ENCODE measurements around the gene SALL3.

Gene SALL3

DNA sequence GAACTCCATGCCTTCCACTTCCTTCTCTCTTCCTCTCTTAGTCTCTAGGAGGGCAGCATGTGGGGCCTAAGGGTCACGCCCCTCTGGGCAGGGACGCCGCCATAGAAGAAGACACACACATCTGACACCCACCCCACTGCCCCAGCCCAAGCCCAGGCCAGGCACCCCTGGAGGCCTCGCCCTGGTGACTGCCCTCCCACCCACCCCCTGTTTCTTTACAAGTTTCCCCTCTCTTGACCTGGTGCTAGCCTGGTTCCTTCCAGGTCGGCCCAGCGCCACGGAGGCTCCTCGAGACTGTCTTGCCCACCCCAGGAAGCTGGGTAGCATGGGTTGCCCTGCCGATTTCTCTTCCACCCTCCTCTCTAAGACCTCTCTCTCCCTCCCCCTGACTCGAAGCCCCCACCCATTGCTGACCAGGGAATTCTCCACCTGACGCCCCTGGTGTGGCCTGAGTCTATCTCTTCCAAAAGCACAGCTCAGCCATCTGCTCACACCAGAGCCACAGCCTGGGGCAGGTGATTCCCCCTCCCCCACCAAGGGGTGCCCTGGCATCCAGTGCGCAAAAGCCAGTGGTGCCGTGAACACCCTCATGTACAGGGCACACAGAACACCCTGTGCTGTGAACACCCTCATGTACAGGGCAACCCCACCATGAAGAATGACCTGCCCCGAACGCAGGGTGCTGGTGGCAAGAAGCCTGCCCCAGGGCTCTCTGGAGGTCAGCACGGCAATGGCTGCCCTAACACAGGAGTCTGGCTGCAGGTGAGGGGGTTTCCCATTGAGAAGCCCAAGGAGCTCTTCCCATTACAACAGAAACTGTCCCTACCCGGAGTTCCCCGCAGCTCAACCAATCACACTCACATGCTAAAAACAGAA lies 13.5 kb upstream of the SALL3 start:
- DNase-seq, result no peak

DNA sequence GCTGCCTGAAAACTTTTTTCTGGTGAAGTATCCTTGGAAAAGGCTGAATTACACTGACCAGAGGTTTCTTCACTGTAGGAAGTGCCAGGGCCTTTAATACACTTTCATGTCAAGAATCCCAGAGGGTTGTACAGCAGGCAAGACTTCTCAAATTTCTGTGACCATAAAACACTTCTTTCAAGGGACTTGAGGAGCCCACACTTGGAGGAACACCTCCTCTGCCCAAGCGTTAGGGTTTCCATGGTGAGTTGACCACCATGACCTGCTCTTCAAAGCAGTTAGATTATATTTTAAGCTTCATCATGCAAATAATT lies 12.9 kb upstream of the SALL3 start:
- DNase-seq, result no peak

DNA sequence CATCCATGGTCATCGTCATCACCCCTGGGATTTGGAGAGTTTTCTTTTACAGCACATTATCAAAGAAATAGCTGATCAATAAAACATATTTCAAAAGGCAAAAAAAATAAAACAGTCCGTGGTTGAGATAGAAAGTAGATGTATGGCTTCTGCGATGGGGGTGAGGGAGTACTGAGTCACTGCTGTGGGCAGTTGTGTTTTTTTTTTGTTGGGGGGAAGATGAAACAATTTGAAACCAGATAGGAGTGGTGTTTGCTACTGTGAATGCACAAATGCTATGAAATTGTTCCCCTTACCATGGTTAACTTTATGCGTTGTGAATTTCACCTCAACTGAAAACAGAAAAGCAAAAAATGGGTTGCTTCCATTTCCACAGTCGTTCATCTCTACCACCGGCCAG lies 11.9 kb upstream of the SALL3 start:
- DNase-seq, result no peak

DNA sequence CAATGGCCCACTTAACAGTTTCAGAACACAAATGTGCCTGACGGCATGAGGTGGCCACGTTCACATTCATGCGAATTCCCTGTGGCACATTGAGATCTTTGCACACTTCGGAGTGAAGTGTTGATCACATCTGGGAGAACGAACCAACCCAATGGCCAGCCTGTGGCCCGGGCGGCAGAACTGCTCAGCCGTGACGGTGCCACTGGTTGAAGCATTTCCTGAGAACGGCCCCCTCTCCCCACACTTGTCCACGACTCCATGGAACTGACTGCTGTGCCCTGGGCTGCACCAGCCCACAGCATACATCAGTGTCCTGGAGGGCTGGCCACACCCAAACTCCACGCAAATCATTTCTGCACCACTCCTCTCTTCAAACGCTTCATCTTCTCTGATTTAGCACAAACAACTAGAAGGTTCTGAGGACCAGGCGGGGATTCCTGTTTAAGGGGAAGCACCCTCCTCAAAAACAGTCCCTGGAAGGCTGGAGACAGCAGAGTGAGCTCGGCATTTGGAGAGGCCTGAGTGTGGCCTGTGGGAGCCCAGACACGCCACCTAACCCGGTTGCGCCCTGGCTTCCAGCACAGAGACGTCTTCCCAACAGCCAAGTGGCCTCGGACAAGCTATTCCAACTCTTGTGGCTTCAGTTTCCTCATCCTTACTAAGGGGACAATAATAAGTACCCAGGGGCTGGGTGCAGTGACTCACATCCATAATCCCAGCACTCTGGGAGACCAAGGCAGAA lies 9.9 kb upstream of the SALL3 start:
- DNase-seq, result no peak

DNA sequence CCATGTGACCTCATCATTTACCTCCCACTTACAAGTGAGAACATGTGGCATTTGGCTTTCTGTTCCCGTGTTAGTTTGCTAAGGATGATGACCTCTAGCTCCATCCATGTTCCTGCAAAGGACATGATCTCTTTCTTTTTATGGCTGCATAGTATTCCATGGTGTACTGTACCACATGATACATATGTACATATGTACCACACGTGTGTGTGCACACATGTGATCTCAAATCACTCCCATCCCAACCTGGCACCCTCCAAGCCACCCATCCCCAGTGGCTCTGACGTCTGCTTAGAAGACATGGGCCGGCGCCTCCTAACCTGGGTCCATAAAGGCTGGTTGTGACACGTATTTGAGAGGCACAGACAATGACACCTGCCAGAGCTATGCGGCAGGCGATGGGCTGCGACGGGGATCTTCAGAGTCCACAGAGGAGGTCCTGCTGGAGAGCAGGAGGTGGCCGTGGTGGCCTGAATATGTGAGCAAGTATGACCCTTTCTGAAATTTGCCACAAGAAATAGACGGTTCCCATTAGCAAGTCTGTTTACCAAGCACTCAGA lies 8.8 kb upstream of the SALL3 start:
- no peak for DNase-seq

DNA sequence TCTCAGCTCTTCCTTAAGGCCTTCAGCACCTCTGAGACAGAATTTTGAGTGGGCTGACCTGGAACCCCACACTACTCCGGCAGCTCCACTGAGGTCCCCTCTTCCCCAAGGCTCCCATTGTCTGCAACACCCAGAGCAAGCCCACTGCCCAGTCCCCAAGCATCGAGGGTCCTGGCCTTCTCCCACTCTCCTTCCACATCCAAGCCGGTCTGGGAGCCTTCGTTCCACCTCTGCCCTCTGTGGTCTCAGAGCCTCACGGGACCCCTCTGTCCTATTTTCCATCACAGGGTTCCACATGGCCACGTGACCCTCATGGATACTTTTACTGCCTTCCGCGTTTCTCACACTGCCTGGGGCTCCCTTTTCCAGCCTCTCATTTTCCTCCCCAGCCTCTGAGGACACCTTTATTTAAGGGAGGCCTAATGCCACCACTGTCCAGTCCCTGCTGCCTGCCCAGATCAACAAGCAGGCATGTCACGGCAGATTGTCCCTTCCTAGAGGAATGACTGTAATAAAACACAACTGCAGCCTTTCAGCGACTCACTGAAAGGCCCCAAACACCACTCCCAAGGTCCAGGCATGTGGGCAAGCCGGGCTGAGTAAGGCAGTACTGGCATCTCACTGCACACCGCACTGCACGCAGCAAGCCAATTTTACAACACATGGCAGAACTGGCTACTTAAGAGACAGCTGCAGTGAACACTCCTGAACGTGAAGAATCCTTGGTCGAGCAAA lies 7.9 kb upstream of the SALL3 start:
- no peak for DNase-seq

DNA sequence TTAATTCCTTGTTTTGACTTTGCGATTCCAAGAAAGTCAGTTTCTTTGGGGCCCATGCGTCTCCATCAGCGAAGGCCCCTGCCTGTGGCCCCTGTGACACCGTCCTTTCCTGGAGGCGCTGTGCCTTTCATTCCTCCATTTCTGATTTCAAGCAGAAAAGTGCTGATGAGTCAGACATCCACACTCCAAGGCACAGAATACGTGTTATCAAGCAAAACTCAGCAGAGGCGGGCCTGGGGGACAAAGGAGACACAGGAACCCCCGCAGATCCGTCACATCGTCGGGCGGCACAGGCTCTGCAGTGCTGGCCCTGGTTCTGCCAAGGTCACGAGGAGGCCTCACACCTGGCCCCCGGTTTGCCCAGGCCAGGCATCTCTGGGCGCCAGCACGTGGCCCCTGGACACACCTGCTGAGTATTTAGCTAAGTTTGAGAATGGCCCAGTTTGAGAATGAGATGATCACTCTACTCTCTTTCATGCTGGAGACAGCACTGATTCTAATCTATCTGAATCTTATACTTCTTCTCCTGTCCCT lies 7.2 kb upstream of the SALL3 start:
- DNase-seq, result no peak

DNA sequence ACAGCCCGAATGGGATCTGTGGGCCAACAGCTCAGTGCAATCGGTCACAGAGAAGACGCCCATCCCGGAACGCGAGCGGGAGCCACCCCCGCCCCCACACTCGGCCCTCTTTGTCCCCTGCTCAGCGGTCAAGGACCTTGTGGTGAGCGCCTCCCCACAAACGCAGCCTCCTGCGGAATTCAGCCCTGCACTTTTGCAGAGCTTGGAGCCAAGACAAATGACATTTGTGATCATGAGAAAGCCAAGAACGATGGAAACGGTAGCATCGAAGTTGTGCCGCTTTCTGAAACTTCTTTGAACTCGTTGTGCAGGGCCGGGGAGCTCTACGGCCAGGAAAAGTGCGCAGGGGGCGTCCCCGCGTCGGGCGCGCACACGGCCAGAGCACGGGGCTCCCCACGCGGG lies 6.7 kb upstream of the SALL3 start:
- no peak for DNase-seq

DNA sequence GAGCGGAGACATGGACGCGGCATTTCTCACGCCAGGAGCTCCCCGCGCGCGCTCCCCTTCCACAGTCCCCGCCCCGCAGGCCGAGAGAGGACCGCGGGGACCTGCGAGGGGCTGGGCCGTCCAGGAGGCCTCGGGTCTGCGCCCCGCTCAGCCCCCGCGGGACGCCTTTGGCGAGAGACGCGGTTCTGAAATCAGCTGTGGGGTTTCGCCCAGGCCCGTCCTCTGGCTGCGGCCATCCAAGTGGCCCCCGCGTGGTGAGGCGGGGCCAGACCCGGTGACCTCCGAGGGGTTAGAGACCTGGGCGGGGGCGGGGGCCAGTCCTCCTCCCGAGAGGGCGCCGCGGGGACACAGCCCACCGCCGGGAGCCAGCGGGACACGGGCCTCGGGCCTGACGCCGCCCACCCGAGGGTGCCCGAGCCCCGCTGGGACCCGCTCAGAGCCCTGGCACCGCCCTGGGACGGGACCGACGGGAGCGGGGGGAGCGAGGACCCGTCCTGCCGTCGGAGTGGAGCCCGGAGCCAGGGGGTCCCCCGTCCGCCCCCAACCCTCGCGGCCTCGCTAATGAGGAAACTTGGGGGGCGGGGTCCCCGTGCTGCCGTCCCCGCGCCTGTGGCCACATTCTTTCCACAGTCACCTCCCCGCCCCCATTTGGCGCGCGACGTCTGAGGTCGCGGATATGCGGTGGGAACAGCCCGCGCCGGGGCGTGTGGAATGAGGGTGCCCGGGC lies 6.1 kb upstream of the SALL3 start:
- no peak for DNase-seq

DNA sequence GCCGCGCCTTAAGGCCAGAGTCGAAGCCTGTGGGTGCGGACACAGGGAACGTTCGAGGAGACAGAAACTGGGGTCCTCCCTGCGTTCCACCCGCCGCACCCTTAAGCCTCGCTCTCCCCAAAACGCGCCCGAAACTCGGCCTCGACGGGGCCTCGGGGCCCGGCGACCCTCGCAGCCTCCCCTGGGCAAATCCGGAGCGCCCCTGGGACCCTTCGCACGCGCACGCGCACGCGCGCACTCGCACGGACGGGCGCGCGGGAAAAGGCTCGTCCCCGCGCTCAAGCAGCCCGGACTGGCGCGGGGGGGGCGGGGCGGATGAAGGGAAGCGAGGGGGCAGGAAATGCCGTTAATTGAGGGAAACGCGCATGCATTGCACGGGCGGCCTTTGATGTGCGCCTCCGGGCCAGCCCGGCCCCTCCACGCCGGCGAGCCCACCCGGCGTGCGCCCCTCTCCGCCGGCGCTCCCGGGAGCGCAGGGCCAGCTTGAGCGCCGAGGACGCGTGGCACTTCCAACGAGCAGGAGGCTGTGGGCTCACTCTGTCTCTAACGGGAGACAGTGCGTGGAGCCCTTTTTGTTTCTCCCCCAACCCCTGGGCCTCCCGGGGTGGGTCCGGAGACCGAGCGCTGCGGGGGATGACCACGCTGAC lies 5.4 kb upstream of the SALL3 start:
- no peak for DNase-seq

DNA sequence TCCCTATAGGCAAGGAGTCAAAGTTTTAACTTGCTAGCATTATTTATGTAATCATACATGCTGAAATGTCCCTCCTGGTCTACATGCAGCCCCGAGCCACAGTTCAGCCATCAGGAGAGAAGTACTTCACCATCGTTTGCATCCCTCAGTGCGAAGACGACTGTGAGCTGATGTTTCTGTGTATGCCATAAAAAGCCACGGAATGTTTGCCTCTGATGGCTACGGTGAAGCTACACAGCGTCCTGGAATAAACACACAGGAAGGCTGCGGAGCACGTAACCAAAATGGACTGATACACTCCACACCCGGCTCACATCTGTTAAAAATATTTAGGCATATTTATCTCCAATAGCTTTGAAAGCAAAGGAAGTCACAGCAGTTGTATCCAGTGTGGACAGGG lies 4.3 kb upstream of the SALL3 start:
- no peak for DNase-seq

DNA sequence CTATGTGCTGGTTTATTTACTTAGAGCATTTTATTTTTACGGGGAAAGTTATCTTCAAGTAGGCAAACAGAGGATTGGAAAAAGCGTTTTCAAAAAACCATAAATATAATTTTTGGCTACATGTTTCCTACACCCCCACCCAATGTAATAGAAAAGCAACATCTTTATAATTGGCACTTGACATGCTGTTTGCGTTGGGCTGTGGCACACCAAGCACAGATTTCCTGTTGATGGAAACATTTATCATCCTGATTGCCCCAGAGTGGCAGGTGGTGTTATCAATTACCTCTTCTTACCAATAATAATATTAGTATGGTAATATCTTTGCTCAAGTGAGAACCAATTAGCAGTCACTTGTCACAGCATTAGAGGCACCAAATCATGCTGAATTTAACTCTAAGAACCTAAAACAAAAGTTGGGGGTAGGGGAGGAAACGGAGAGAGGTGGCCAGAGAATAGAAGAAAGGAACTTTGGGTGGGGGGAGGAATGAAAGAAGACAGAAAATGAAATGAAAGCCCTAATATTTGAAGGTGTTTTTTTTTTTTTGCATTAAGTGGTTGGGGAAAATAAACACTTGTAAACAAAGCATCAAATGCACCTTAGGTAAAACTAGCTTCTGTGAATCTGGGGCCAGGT lies 3.8 kb upstream of the SALL3 start:
- DNase-seq, result no peak

DNA sequence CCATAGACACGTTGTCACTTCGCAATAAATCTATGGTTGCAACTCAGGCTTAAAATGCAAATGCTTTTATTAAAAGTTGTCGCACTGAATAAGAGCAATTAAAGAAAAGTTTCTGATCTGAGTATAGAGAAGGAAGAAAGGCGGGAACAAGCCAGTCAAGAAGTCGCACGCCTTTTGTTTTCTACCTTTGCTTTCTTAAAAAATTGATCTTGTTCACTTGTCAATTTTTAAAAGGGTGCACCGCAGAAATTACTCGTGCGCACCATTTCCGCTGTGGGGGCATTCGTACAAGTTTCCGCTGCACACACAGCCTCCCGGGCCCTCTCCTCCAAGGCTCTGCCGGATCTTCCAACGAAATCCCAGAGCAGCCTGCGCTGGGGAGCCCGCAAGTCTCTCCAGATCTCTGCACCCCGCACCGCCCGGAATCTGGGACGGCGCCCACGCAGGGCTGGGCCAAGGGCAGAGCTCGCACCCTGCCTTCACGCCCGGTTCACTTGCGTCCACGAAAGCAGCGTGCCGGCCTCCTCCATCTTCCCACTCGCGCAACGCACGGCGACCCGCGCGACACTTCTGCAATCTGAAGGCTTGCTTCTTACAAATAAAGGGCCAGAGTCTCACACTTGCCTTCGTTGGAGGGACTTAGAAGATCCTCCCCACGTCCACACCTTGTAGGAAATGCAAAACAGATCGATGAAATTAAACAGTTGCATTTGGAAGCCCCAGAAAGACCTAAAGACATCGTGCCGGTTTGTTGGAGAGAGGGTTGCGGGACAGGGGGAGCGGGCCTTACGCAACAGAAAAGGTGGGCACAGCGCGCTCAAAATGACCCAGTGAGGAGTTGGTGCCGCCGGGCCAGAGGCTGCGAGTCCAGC lies 2.6 kb upstream of the SALL3 start:
- no peak for DNase-seq

DNA sequence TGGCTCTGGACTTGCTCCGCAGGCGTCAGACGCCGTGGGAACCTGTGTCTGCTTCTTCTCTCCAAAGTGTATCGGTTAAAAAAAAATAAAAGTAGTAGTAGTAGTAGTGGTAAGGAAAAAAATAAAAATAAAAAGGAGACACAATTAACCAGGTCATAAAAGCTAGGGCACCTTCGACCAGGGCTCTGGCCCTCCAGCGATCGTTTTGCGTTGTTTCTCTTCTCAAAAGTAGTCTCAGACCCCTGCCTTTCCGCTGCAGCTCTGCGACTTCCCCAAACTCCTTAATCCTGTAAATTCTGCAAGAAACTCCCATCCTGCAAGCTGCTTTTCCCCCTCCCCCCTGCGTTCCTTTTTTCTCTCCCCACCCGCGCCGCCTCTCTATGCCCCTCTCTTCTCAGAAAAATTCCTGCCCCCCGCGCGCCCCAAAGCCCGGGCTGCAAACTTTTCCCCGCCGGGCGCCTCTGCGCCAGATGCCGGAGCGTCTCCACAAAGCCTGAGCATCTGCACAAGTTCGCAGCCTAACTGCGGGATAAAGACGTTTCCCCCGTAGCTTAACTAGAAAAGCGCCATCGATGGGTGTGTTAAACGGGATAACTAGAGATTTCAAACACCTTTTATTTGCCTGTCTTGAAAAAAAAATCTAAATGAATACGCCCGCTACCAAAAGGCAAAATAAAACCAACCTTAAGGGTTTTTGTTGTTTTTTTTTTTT lies 1.8 kb upstream of the SALL3 start:
- no peak for DNase-seq

DNA sequence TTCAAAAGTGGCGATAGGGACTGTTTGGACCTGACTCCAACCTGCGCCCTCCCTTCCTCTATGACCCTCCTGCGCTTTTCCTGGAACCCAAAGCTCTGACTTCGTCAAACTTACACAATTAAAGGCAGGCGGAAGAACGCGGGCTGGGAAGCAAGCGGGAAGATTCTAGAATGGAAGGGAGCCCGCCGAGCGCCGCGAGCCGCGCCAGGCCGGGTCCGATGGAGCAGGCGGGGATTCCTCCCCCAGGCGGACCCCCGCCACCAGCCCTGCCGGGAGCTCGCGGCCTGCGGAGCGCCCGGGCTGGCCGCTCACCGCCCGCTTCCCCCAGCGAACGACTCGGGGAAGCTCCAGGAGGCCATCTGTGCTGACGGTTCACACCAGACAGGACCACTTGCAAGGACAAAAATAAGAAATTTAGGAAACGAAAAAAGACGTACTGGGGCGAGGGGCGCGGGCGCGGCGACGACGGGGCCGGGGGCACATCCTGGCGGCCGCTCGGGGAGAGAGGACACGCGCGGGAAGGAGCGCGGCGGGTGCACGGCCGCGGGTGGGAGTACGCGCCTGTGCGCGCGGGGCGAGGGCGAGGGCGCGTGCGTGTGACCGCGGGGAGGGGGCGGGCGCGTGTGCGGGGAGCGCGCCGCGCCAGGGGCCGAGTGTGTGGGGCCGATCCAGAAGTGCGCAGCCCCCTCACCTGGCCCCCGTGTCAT lies 1.1 kb upstream of the SALL3 start:
- no peak for DNase-seq

DNA sequence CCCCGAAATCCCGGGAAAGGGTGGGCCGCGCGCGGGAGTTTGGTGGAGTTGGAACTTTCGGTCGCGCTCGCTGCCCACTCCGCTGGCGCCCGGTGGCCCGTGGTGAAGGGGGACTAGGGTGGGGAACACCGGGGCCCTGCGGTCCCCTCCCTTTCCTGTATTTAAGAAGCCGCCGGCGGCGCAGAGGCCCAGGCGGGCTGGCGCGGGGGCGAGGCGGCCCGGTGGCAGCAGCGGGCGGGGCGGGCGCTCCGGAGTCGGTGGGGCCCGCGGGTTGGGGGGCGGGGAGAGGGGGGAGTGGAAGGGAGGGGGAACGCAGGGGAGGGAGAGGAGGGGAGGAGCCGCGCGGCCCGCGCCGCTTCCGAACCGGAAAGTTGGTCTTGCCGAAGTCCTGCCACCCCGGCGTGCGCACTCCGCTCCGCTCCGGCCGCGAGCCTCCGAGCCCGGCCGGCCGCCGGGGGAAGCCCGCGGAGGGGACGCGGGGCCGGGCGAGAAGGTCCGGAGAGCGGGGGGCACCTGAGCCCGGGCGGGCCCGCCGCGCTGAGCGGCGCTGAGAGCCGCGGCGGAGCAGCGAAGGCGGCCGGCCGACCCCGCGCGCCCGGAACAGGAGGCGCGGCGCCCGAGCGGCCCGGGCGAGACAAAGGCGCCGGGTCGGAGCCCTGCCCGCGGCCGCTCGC lies 425 bp upstream of the SALL3 start:
- DNase-seq, result no peak

DNA sequence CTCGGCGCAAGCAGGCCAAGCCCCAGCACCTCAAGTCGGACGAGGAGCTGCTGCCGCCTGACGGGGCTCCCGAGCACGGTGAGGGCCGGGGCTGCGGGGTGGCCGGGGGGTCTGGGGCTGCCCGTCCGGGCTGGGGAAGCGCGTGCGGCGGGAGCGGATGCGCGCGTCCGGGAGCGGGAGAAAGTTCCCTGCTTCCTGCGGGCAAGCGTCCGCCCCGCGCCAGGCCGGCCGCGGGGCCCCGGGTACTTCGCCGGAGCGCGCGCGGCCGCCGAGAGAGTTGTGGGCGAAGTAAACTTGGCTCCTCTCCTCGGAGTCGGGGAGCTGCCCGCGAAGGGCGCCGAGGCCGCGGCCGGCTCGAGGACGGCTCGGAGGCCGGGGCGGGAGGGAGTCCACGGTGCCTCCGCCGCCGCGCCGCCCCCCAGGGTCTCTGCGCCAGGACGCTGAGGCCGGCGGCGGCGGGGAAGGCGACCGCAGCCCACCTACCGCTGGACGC lies 707 bp downstream of the SALL3 start:
- DNase-seq, result no peak

DNA sequence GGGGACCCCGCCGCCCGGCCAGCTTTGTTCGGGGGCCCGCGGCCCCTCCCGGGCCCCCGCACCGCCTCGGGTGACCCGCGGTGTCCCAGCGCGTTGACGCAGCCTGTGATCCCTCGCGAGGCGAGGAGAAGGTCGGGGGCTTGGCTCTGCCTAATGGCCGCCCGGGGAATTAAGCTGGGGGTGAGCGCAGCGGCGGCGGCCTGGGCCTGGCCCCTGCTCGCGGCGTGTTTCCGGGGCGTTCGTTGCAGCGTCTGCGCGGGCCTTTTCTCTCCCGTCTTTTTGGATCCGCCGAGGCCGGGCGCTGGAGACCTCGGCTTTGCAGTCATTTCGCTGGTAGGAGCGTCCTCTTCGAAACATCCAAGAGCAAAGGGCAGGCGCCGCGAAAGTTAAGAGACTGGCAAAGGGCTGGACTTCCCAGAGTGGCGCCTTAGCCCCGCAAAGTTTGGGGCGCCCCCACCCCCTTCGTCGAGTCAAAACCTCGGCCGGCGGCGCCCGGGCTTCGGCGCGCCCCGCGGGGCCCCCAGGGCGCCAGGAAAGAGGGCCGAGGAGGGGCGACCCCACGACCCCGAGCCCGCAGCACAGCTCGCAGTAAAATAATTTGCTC lies 1.3 kb downstream of the SALL3 start:
- no peak for DNase-seq
